ENCODE results near the gene TMEM151B. TPM values are rescaled to one million over a fixed set of nuclear protein-coding genes. Genes with fewer than 3 reads are reported as not detected.

Gene TMEM151B
- total and polyA plus RNA-seq, 2 donors from 2014 or later: not detected

DNA sequence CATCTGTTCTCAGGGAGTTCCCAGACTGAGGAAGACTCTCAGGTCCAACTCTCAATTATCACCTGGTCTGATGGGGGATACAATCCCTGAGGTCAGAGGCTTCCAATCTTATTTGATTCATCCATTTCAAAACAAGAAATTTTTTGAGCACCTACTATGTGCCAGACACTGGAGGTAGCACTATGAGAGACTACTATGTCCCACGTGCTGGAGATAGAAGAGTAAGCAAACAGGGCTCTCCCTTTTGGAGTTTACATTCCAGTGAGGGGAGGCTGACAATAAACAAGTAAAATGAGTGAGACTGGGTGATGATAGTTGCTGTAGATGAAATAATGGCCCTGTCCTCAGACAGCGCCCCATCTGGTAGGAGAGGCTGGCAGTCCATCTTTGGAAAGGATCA, 16.5 kb downstream of the TMEM151B start:
- Histone ChIP-seq H3K36me3 (ENCODE audit: control insufficient read depth in 2 of 3, insufficient read depth in 3 of 3, low read length in 3 of 3) (no peaks in the 10 kb centered on the region), H3K4me1 (ENCODE audit: control insufficient read depth in 2 of 3, insufficient read depth in 2 of 3, low read depth in 1 of 3, low read length in 3 of 3) (no peaks in the 10 kb centered on the region), H3K9ac (ENCODE audit: low read length in 3 of 3) (no peak overlapping the region), H3K27me3 (ENCODE audit: control insufficient read depth, insufficient read depth, low read length) (peaks cover 3% of the 10 kb centered on the region), H3K9me3 (ENCODE audit: control insufficient read depth in 2 of 3, insufficient read depth in 1 of 3, low read length in 3 of 3) (no peaks in the 10 kb centered on the region), H3K27ac (ENCODE audit: low read depth in 2 of 2, low read length in 2 of 2) (no peak overlapping the region), H3K4me3 (ENCODE audit: low read length in 3 of 3) (no peak overlapping the region)
- FAIRE-seq (no peak), DNase-seq (no peak)
- TF ChIP-seq, protein P1, sequence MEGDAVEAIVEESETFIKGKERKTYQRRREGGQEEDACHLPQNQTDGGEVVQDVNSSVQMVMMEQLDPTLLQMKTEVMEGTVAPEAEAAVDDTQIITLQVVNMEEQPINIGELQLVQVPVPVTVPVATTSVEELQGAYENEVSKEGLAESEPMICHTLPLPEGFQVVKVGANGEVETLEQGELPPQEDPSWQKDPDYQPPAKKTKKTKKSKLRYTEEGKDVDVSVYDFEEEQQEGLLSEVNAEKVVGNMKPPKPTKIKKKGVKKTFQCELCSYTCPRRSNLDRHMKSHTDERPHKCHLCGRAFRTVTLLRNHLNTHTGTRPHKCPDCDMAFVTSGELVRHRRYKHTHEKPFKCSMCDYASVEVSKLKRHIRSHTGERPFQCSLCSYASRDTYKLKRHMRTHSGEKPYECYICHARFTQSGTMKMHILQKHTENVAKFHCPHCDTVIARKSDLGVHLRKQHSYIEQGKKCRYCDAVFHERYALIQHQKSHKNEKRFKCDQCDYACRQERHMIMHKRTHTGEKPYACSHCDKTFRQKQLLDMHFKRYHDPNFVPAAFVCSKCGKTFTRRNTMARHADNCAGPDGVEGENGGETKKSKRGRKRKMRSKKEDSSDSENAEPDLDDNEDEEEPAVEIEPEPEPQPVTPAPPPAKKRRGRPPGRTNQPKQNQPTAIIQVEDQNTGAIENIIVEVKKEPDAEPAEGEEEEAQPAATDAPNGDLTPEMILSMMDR (IDR thresholded peaks at IDR 0.05; ENCODE audit: borderline replicate concordance, extremely low read depth, insufficient read depth): no peak
- intact Hi-C loops (cut with DNase I): no loop called here

DNA sequence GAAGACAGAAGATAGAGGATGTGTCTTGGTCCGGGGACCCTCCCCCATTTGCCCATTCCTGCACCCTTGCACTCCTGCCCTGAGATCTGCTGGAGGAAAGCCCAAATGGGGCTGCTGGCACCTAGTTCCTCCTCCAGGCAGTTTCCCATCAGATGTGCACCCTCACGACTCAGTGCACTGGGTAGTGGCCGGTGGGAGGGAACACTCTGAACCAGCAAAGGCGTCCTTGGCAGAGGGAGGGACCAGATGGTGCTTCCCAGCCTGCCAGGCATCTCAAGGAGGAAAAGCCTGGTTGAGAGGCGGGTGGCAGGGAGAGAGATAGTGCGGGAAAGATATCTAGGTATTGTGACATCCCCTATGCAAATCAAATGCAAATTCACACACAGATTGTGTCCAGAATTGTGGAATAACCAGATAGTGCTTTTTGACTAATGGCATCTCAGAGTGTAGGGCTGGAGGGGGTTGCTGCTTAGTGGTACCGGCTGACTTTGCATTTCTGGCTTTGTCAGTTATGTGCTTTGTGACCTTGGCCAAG, 19.5 kb downstream of the TMEM151B start:
- no peak for FAIRE-seq
- no peaks in the 10 kb centered on the region for H3K9me3 ChIP-seq (ENCODE audit: control insufficient read depth in 2 of 3, insufficient read depth in 1 of 3, low read length in 3 of 3)
- no peaks in the 10 kb centered on the region for H3K4me1 ChIP-seq (ENCODE audit: control insufficient read depth in 2 of 3, insufficient read depth in 2 of 3, low read depth in 1 of 3, low read length in 3 of 3)
- intact Hi-C loops (cut with DNase I): no loop called here
- TF ChIP-seq, protein P1 (IDR thresholded peaks at IDR 0.05; ENCODE audit: borderline replicate concordance, extremely low read depth, insufficient read depth): no peak
- H3K27me3 ChIP-seq (ENCODE audit: control insufficient read depth, insufficient read depth, low read length): peaks cover 3% of the 10 kb centered on the region
- DNase-seq: no peak
- H3K36me3 ChIP-seq (ENCODE audit: control insufficient read depth in 2 of 3, insufficient read depth in 3 of 3, low read length in 3 of 3): no peaks in the 10 kb centered on the region
- no peak overlapping the region for H3K9ac ChIP-seq (ENCODE audit: low read length in 3 of 3)
- H3K27ac ChIP-seq (ENCODE audit: low read depth in 2 of 2, low read length in 2 of 2): no peak overlapping the region
- H3K4me3 ChIP-seq (ENCODE audit: low read length in 3 of 3): no peak overlapping the region

DNA sequence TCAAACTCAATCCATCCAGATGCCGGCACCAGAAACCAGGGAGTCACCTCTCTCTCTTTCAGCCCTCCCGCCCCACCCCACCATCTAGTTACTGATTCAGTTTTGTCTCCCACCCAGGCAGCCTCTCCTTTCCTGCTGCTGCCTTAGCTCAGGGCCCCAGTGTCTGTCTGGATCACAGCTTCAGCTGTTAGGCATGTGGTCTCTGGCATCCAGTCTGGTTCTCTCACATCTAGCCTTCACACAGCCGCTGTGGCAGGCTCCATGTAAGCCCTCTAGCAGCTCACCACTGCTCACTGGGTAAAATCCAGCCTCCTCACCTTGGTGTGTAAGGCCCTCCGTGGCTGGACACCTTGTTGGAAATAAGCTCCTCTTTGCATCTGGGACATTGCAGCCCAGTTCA, 21.6 kb downstream of the TMEM151B start:
- TF ChIP-seq, protein P1 (IDR thresholded peaks at IDR 0.05; ENCODE audit: borderline replicate concordance, extremely low read depth, insufficient read depth): no peak
- Histone ChIP-seq H3K9me3 (ENCODE audit: control insufficient read depth in 2 of 3, insufficient read depth in 1 of 3, low read length in 3 of 3) (no peaks in the 10 kb centered on the region), H3K36me3 (ENCODE audit: control insufficient read depth in 2 of 3, insufficient read depth in 3 of 3, low read length in 3 of 3) (no peaks in the 10 kb centered on the region), H3K4me1 (ENCODE audit: control insufficient read depth in 2 of 3, insufficient read depth in 2 of 3, low read depth in 1 of 3, low read length in 3 of 3) (peaks cover 0 to under 1% (median 0%) of the 10 kb centered on the region in 3 donors), H3K9ac (ENCODE audit: low read length in 3 of 3) (no peak overlapping the region), H3K27ac (ENCODE audit: low read depth in 2 of 2, low read length in 2 of 2) (no peak overlapping the region), H3K4me3 (ENCODE audit: low read length in 3 of 3) (no peak overlapping the region), H3K27me3 (ENCODE audit: control insufficient read depth, insufficient read depth, low read length) (peaks cover 15% of the 10 kb centered on the region)
- DNase-seq: no peak
- FAIRE-seq: no peak
- intact Hi-C loops (cut with DNase I): no loop called here

All from kidney (tissue), 14 donors.